ENCODE data around the gene TXNRD2.

Gene TXNRD2

DNA sequence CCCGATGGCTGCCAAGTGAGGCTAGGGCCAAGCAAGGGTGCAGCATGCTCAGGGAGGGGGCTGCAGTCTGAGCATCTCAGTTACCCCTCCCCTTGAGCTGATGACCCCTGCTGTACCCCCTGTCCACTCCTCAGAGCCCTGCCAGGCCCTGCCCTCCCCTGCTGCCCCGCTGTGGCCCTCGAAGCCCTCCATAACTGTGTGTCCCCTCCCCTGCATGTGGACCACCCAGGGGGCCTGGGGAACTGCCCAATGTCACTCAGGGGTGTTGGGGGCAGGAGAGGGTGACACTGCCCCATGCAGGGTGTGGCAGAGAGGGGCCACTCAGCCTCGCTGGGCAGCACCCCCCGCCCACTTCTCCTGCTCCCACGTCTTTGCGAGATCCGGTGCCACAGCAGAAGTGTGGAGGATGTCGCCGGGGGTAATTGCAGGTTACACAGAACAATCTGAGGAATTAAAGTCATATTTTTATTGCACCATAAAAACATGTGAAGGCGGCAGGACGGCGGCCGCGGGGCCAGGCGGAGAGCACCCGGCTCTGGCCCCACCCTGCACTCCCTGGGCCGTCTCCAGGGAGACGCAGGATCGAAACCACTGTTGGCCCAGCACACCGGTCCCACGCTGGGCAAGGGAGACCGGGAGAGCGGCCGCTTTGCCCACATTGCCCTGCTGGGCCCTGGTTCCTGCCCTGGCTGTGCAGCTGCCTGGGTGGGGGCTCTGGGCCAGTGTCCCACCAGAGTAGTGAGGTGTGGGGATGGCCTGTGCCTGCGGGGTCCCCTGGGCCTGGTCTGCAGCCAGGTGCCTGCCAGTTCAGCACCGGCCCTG is 68.3 kb downstream of the TXNRD2 start:
- no peak for DNase-seq

DNA sequence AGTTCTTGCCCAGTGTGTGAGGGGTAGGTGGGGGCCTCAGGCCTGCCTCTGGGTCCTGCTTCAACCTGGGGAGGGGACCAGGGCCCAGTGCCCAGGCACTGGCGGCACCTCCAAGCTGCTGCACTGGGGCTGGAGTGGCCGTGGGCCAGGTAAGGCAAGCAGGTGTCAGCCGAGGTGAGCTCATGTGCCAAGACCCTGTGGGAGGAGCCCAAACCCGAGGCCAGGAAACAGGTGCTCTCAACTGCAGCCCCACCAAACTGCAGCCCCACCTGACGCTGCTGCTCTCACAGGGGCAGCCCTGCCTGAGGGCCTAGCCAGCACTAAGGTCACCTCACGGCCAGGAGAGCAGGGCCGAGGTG is 68.9 kb downstream of the TXNRD2 start:
- no peak for DNase-seq

DNA sequence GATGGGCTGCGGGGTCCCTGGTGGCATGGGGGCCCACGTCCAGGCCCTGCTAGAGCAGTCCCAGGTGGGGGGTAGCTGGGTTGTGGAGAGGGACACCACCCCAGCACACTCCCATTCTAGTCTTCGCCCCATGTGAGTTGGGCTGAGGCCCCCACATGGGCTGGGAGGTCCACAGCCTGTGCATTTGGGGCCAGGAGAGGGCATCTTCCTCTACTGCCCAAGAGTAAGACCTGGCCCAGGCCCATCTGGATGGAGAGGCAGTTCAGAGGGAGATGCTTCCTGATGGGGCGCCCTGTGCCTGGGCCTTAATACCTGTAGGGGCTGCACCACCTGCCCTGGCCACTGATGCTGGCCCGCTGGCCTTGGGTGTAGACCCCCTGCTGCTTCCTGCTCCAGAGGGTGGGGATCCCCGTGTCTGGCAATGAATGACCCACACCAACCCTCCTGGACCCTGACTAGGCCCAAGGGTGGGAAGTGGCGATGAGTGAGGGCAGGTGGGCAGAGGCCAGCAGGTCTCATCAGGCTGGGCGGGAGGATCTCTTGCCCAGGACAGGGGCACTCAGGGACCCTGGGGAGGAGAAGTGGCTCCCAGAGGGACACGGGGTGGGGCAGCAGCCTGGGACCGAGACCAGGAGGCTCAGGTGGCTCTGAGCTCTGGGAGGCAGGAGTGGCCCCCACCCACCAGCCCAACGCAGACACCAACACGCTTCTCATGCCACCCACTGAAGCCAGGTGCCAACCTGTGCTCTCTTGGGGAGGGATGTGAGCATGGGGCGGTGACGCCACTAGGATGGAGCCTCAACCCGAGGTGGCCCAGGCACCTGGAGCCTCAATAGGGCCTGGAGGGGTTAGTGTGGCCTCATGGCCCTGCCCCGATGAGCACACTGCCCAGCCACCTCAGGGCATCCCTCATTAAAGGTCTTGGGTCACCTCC is 69.5 kb downstream of the TXNRD2 start:
- no peak for DNase-seq

DNA sequence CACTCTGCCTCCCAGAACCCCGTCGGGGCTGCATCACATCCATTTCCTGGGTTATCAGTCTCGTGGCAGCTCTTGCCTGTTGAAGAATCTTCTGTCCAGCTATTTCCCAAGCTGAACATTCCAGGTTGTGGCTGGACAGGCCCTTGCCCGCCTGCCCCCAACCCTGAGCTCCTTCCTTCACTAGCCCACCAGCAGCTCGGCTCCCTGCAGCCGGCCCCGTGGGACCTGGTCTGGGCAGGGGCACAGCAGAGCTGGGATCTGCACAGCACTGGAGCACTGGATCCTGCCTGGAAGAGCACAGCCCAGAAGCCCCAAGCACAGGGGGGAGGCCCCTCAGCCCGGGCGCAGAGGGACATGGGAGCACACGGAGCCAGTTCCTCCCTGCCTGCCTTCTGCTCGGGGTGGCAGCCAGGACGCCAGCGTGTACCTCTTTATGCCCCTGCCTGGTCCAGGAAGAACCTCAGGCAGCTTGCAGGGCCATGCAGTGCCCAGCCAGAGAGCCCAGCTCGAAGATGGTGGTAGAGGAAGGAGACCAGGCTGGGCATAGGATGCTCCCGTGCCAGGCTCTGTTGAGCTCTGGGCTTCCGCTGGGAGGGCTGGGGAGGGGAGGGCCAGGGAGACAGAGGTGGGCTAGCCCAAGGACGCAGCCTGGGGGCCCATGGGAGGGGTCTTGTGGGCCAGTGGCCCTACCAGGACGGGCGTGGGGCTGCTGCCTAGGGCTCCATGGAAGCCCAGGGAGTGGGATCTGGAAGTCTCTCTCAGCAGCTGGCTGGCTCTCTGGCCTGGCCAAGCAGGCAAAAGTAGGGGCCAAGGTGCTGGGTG is 70.4 kb downstream of the TXNRD2 start:
- DNase-seq = no peak

DNA sequence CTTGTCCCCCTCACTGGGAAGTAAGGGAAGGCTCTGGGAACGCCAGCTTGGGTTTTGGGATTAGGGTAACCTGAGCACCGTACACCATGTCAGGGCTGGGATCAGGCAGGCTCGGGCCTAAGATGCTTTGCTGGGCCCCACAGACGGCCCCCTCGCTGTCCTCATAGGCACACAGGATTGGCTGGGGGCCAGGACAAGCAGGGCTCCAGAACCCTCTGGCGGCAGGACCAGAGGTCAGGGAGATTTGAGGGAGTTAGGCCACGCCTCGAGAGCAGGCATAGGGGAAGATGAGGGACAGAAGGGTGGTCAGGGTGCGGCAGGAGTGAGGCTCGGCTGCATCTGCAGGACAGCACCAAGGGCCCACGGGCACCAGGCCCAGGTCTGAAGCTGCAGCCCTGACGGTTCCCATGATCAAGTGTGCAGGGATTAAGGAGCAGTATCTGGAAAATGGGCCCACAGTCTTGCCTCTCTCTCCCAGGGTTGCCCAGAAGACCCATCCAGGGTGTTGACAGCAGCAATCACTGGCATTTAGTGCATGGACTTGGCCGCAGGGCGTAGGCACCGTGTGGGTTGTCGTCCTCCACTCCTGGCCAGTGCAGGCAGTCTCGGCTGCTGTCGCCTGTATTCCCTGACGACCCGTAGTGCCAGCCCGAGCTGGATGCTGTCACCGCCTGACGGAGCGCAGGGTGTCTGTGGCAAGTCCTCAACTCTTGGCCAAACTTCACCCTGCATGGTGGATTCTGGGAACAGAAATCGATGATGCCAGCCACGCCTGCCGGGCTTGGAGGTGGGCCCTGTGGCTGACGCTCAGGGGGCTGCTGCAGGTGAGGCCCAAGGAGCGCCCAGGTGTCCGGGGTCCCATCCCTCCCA is 71.2 kb downstream of the TXNRD2 start:
- DNase-seq = no peak

DNA sequence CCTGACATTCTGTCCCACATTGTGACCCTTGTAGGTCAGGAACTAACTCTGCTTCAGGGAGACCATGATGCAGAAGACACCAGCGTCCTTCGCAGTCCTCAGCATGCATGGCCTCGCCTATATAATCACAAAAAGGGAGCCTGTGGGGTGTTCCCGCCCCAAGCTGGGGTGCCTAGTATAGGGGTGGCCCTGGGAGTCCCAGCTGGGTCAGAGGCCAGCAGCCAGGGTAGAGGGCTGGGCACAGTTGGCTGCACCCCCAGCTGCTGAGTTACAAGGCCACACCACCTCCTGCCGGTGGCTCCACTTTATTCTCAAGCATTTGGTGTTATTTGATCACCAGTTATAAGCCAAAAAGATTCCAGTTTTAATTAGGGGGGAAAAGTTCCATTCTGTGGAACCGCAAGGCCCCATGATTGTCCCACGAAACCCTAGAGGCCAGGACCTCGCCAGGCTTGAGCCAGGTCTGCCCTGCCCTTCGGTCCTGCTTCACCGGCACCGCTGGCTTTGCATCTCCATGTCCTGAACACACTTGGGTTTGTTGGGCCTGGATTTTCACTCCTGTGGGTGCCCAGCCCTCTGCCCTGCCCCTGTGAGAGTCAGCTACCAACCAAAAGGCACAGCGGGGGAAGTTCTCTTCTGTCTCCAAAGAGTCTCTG is 72.0 kb downstream of the TXNRD2 start:
- no peak for DNase-seq

DNA sequence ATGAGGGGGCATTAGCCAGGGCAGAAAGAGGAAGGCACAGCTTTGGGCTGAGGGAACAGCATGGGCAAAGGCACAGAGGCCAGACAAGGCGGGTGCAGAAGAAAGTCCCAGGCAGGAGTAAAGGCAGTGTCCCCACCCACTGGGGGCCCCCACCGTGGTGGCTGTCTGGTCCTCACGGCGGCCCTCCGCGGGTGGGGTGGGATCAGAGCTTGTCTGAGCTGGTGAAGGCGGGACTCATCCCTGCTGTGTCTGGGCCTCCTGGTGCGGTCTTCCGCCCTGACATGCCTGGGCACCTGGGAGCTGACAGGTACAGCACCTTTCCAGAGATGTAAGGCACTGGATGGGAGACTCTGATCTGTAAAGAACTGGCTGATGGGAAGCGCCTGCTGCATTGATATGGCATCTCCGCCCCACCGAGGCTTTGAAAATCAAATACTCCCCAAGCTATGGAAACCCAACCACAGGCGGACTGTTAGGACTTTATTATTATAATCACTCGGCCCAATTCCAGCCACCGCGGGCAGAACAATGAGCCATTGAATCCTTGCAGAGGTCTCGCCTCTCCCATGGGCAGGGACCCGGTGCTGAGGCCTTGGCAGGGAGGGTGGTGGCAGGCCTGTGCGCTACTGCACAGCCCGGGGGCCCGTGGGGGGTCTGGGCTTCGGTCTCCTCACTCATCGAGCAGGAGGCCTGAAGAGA is 72.7 kb downstream of the TXNRD2 start:
- DNase-seq = no peak

DNA sequence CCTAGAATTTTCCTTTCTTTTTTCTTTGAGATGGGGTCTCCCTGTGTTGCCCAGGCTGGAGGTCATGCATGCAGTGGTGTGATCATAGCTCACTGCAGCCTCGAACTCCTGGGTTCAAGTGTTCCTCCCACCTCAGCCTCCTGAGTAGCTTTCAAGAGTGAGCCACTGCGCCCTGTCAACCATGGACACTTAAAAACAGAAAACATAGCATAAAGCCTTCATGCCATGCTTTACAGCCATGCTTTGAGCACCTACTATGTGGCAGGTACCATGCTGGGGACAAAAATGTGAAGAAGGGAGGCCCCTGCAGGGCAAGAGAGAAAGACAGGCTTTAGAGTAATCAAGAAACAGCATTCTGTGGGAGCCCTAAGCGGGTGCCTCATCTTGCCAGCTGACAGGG is 73.3 kb downstream of the TXNRD2 start:
- no peak for DNase-seq

DNA sequence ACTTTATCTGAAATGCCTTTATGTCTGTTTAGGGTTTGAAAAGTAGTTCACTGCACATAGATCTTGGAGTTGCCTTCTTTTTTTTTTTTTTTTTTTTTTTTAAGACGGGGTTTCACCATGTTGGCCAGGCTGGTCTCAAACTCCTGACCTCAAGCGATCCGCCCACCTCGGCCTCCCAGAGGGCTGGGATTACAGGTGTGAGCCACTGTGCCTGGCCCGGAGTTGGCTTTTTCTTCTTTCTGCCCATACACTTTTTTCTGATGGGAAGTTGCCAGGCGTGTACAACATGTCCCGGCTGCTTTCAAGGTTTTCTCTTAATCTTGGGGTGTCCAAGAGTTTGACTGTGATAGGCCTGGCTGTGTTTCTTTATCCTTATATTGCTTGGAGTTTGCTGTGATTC is 74.0 kb downstream of the TXNRD2 start:
- no peak for DNase-seq

DNA sequence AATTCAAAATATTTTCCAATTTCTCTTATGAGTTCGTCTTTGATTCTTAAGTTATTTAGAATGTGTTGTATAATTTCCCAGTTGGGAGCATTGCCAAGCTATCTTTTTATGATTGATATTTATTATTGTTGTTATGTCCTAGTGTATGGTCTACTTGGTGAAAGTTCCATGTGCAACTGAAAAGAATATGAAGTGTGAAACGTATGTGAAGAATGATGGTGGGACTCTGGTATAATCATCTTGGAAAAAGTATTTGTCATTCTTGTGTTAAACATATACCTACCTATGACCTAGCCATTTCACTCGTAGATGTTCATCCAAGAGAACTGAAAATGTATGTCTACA is 75.0 kb downstream of the TXNRD2 start:
- no peak for DNase-seq

DNA sequence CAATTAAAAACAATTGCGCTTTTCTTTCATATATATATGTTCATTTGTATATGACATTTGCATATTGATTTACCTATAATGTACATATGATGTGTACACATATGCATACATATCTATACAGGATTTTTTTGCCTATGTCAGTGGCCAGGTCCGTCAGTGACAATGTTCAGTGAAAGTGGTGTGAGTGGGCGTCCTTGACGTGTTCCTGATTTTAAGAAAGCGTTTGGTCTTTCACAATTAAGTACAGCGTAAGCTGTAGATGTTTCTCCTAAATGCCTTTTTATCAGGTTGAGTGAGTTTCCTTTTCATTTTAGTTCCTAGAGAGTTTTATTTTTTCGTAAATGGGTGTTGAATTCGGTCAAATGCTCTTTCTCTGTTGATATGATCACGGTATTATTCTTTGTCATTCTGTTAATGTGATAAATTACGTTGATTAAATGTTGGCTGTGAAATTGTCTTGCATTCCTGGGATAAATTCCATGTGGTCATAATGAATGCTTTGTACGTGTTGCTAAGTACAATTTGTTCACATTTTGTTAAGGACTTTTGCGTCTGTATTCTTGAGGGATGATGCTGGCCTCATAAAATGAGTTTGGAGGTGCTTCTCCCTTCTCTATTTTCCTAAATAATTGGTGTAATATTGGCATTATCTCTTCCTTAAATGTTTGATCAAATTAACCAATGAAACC is 76.3 kb downstream of the TXNRD2 start:
- no peak for DNase-seq

DNA sequence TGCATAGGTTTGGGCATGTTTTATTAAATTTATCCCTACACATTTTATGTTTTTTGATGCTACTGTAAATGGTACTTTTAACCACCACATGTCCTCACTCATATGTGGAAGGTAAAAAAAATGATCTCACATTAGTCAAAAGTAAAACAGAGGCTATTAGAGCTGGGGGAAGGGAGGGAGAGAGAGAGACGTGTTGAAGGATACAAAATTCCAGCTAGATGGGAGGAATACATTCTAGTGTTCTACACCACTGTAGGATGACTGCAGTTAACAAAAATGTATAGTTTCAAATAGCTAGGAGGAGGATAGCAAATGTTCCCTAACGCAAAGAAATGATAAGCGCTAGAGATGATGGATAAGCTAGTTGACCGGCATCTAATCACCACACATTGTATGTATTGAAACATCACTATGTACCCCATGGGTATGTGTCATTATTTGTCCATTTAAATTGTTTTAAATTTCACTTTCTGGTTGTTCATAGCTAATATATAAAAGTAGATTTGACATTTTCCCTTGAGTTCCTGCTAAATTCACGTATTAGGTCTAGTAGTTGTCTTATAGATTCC is 77.0 kb downstream of the TXNRD2 start:
- DNase-seq = no peak

DNA sequence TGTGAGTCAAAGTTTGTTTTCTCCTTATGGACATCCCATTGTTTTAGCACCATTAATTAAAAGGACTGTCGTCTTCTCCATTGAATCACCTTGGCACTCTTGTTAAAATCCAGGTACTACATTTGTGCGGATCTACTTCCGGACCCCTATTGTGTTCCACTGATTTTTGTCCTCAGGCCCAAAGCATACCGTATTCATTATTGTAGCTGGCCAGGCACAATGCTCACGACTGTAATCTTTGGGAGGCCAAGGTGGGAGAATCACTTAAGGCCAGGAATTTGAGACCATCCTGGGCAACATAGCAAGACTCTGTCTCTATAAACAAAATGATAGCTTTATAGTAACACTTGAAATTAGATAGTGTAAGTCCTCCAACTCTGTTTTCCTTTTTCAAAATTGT is 78.0 kb downstream of the TXNRD2 start:
- no peak for DNase-seq

DNA sequence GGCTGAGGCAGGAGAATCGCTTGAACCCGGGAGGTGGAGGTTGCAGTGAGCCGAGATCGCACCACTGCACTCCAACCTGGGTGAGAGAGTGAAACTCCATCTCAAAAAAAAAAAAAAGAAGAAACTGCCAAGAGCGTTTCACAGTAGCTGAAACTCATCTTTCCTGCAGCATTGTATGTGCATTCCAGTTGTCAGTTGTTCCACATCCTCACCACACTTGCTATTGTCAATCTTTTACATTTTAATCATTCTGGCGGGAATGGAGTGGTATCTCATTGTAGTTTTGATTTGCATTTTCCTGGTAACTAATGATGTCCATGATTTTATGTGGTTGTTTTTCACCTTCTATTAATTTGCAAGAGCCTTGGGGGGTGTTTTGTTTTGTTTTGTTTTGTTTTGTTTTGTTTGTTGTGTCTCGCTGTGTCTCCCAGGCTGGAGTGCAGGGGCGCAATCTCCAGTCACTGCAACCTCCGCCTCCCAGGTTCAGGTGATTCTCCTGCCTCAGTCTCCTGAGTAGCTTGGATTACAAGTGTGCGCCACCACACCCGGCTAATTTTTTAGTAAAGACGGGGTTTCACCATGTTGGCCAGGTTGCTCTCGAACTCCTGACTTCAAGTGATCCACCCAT is 78.9 kb downstream of the TXNRD2 start:
- no peak for DNase-seq

DNA sequence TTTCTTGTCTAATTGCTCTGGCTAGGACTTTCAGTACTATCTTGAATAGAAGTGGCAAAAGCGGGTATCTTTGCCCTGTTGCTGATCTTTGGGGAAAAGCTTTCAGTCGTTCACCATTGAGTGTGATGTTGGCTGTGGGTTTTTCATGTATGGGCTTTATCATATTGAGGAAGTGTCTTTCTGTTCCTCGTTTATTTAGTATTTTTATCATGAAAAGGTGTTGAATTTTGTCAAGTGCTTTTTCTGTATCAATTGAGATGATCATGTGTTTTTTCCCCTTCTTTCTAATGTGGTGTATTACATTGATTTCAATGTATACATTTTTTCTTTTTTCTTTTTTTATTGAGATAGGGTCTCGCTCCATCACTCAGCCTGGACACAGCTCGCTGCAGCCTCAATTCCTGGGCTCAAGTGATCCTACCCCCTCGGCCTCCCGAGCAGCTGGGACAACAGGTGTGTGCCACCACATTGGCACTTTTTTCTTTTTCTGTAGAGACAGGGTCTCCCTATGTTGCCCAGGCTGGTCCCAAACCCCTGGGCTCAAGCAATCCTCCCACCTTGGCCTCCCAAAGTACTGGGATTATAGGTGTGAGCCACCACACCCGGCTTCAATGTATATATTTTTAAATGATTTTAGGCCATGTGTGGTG is 81.6 kb downstream of the TXNRD2 start:
- no peak for DNase-seq

DNA sequence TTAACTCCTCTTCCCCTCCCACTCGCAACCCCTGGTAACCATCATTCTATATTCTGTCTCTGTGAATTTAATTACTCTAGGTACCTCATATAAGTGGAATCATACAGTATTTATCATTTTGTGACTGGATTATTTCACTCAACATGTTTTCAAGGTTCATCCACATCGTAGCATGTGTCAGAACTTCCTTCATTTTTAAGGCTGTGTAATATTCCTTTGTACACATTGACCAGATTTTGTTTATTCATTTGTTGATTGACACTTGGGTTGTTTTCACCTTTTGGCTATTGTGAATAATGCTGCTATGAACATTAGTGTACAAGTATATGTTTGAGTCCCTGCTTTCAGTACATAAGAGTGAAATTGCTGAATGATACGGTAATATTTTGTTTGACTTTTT is 84.2 kb downstream of the TXNRD2 start:
- no peak for DNase-seq

DNA sequence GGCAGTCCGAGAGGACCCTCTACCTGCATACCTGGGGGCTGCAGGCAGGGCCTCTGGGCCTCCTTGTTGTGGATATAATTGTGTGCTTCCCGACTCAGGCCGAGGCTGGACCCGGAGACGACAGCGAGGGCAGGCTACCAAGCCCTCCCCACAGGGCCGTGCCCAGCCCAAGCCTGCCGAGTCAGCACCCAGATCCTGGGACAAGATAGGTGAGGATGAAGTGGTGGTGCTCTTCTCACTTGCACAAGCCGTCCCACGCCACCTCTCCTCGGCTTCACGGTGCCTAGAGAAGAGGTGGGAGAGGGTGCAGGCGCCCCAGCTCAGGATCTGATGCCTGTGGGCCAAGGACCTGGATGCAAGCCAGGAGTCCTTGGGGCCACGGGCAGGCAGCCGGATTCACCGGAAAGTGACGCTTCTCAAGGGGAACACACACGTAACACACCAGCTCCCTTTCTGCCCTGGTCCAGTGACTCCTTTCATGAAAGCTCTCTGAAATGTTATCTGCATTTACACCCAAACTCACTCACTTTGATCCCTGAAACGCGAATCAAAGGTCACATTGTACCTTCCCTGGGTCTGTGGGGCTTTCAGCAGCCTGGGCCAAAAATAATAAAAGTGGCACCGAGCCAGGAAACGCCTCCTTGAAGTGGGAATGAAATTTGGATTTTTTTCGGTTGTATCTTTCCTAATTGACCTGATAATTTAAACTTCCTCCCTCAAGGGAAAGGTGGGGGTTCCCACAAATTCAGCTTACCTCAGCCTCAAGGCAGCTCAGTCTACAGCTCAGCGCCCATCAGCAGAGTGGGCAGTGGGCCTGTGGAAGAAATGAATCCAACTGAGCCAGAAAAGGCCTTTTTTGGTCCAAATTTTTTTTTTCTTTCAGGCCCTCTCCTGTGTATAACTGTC is 85.9 kb downstream of the TXNRD2 start:
- DNase-seq = no peak

All from NCI-H1417 treated with DMSO at 0.1 percent for 48 hours (cell line).